COR-L47 (cell line): ENCODE data around the gene KLRC1.
"Not testable (repeated sequence)": the region's sequence is repeated elsewhere in the genome, so short reads cannot be mapped to it uniquely, and the experiment has no call there.

Source experiments
- DNase-seq: peaks from one replicate; lab custom pipeline; 2025; lab: John Stamatoyannopoulos, UW

The KLRC1 gene

GRCh38 chr12:10453156-10453555, at the start of gene KLRC1:
TSS of gene KLRC1 (minus strand) at chr12:10453377. CDS start at chr12:10451156, 2,221 bp downstream.
- DNase-seq, result no peak

DNA sequence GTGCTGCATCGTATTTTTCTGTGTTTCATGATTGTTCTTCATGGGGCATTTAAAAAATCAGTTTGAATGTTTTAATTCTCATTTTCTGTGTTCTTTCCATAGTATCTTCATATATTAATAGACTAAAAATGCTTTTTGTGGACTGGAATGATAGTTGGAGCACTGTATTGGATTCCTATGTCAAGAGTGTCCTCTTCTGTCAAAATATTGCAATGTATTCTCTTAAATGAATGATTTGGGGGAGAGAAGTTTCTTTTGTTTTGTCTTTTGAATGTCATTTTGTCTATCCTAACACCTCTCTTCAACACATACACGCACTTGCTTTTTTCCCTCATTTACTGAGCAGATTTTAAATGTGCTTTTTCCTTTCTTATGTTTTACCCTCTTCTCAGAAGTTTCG, 47.9 kb upstream of the KLRC1 start:
- no peak for DNase-seq

DNA sequence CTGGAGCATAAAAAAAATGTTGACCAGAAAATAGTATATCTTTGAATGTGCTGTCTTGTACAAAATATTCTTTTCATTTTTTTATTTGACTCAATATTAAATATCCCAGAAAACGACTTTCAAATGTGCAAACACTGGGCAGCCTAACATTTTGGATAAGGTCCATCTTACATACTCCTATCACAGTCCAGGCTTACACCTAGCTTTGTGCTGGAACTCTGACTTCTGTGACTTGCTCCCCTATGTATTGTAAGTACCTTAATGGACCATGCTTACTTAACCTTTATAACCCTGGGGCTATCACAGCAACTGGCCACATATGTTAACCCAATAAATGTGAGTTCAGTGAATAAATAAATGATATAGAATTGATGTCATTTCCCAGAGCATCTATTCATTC, 44.9 kb upstream of the KLRC1 start:
- no peak for DNase-seq

DNA sequence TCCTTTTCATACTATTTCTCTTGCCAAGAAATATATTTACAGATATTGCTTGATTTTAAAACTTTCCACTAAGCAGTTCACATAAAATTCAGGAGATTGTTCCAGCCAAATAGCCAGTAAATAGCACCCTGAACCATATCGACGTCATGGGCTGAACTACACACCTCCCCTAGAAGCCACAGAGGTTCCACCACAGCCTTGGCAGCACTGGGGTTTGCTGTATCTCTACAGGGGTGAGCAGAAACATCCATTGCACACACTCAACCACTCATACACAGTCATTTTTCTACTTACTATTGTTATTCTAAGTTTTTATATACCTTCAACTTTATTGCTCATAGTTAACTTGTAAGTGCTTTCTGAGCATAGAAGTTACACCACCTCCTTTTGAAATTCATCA, 44.4 kb upstream of the KLRC1 start:
- DNase-seq, result no peak

GRCh38 chr12:10491766-10492165, 38.6 kb upstream of the KLRC1 start:
- no peak for DNase-seq

GRCh38 chr12:10487328-10487727, 34.2 kb upstream of the KLRC1 start:
- not testable (repeated sequence) for DNase-seq

GRCh38 chr12:10481901-10482300, 28.7 kb upstream of the KLRC1 start:
- not testable (repeated sequence) for DNase-seq

DNA sequence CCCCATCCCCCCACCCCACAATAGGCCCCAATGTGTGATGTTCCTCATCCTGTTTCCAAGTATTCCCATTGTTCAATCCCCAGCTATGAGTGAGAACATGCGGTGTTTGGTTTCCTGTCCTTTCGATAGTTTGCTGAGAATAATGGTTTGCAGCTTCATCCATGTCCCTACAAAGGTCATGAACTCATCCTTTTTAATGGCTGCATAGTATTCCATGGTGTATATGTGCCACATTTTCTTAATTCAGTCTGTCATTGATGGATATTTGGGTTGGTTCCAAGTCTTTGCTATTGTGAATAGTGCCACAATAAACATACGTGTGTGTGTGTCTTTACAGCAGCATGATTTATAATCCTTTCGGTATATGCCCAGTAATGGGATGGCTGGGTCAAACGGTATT, 19.6 kb upstream of the KLRC1 start:
- DNase-seq, result not testable (repeated sequence)

DNA sequence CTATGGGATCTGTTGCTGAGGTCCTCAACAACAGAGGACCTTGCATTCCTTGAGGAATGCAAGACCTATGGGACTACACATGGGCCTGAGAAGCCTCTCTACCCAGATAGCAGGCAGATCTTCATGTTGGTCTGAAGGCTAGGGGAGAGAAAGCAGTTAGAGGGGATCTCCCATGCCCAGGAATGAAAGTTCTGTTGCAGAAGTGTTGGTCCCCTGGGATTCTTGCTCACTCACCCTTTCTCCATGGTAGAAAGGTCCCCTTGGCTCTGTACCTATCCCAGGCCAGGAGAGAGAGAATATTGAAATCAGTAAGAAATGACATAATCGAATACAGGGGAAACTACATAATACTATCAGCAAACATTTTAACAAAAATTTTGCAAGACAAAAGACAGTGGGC, 16.5 kb upstream of the KLRC1 start:
- no peak for DNase-seq

GRCh38 chr12:10466311-10466710, 13.1 kb upstream of the KLRC1 start:
- no peak for DNase-seq

DNA sequence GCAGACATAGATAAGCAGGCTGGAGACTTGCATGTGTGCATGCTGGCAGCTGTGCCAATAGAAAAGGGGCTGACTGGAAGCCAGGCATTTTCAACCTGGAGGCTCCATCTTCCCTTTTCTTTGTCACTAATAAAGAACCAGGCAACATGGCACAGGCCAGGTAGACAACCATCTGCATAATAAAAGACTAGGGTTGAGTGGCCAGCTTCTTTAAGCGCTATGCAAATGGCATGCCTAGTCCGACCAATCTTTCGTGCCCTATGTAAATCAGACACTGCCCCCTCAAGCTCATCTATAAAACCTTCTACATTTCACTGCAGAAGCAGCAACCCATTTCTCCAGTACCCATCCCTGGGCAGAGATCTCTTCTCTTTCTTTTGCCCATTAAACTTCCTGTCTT, 4.6 kb upstream of the KLRC1 start:
- no peak for DNase-seq

GRCh38 chr12:10456856-10457255, 3.7 kb upstream of the KLRC1 start:
- DNase-seq, result no peak

GRCh38 chr12:10455766-10456165, 2.6 kb upstream of the KLRC1 start:
- no peak for DNase-seq

- no peak for DNase-seq
Observed at GRCh38 chr12:10454531-10454930, 1.4 kb upstream of the KLRC1 start.

- no peak for DNase-seq
Observed at GRCh38 chr12:10448236-10448635, 4.9 kb downstream of the KLRC1 start.

DNA sequence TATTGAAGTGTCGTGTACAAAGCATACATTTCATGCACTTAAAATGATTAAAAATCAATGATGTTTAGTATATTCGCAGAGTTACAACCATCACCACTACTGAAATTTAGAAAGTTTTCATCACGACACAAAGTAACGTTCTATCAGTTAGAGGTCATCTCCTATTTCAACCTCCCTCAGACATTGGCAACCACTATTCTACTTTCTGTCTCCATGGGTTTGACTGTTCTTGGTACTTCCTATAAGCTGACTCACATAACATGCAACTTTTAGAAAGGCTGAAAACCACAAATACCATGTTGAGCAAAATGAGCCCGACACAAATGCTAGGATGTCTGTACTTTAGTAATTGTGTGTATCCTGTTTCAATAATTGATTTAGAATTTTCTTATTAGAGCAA, 7.1 kb downstream of the KLRC1 start:
- DNase-seq, result not testable (repeated sequence)

DNA sequence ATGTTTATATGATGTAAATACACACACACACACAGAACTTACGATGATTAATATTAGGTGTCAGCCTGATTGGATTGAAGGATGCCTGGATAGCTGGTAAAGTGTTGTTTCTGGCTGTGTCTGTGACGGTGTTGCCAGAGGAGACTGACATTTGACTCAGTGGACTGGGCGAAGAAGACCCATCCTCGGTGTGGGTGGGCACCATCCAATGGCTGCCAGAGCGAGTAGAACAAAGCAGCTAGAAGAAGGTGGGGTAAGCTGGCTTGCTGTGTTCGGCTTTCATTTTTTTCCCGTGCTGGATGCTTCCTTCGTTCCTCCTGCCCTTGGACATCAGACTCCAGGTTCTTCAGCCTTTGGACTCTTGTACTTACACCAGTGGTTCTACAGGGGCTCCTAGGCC, 12.0 kb downstream of the KLRC1 start:
- DNase-seq, result not testable (repeated sequence)

DNA sequence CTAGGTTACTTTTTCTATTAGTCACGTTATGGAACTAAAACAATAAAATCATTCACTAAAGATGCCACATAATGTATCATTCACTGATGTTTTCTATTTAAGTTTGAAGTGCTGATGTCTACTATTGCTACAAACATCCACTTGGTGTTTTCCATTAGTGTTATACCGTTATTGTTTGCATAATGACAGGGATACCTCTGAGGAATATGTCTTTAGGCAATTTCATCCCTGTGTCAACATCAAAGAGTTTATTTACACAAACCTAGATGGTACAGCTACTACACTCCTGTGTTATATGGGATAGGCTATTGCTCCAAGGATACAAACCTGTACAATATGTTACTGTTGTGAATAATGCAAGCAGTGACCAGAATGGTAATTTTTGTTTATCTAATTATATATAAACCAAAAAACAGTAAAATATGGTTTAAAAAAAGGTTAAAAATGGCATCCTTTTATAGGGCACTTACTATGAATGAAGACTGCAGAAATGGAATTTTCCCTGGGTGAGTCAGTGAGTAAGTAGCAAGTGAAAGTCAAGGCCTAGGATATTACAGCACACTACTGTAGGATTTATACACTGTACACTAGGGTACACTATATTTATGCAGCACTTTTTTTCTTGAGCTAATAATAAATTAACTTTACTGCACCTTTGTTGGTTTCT, 13.4 kb downstream of the KLRC1 start:
- not testable (repeated sequence) for DNase-seq

GRCh38 chr12:10437601-10438000, 15.6 kb downstream of the KLRC1 start:
- not testable (repeated sequence) for DNase-seq

DNA sequence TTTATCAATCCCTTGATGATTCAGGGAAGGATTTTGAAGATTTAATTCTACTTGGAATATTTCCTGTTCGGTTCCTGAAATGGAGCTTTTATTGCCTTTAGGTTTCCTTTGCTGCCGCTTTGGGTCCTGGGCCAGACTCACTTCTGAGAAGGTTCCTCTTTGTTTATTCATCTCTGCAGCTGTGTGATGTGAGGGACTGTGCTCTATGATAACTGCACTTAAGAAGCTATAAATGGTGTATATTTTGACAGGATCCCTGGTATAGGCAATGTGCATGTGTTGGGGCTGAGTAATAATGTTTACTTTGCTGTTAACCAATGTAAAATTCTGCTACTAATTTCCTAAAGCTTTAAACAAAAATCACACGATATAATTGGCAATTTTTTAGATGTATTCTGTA, 17.4 kb downstream of the KLRC1 start, which contains the start of gene KLRC2:
TSS of gene KLRC2 (minus strand) at position 195 of the 400 bp plus-strand sequence. CDS start at position 171, 24 bp downstream.
- not testable (repeated sequence) for DNase-seq

DNA sequence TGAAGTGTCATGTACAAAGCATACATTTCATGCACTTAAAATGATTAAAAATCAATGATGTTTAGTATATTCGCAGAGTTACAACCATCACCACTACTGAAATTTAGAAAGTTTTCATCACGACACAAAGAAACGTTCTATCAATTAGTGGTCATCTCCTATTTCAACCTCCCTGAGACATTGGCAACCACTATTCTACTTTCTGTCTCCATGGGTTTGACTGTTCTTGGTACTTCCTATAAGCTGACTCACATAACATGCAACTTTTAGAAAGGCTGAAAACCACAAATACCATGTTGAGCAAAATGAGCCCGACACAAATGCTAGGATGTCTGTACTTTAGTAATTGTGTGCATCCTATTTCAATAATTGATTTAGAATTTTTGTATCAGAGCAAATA, 22.6 kb downstream of the KLRC1 start:
- DNase-seq, result not testable (repeated sequence)

DNA sequence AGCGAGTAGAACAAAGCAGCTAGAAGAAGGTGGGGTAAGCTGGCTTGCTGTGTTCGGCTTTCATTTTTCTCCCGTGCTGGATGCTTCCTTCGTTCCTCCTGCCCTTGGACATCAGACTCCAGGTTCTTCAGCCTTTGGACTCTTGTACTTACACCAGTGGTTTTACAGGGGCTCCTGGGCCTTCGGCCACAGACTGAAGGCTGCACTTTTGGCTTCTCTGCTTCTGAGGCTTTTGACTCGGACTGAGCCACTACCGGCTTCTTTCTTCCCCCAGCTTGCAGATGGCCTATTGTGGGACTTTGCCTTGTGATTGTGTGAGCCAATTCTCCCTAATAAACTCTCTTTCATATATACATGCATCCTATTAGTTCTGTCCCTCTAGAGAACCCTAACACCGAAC, 27.2 kb downstream of the KLRC1 start:
- not testable (repeated sequence) for DNase-seq

GRCh38 chr12:10424260-10424899, 28.8 kb downstream of the KLRC1 start:
- not testable (repeated sequence) for DNase-seq

- DNase-seq, result not testable (repeated sequence)
Observed at GRCh38 chr12:10422159-10422558, 31.0 kb downstream of the KLRC1 start.
